Activated CD4-positive, alpha-beta T cell treated with anti-CD3 and anti-CD28 coated beads for 4 hours (primary cell): ENCODE data around the gene KRTAP12-4.
"Not testable (repeated sequence)": the region's sequence is repeated elsewhere in the genome, so short reads cannot be mapped to it uniquely, and the experiment has no call there.

Experiments used
- DNase-seq, 2 donors: peaks; one replicate each; pipeline ENCODE4 v3.0.0-alpha.2; 2020

The KRTAP12-4 gene, protein sequence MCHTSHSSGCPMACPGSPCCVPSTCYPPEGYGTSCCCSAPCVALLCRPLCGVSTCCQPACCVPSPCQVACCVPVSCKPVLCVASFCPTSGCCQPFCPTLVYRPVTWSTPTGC

DNA sequence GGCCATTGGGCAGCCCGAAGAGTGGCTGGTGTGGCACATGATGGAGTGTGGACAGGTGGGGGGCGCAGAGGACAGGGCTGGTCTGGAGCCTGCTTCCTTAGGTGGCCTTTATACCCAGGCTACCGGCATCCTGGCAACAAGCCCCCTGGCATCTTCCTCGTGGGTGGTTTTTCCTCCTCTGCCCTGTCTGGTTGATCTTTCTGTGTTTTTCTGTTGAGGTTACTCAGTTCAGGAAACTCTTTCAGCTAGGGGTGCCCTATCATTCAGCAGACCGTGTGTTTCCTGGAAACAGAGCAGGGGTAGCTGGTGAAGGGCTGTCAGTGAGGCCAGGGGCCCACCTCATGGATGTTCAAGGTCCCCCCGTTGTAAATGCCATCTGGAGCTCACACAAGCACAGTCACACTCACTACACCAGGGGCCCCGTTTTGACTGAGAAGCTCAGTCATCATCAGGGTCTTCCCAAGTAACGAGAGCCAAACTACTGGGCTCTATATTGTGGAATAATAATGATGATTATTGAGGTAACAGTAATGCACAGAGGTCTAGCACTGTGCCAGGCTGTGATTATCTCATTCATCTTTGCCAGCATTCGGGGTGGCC, at the start of gene KRTAP12-4:
KRTAP12-4 (minus strand) TSS at position 84 of the 600 bp plus-strand sequence; CDS start at position 39, 45 bp downstream.
- DNase-seq = no peak

DNA sequence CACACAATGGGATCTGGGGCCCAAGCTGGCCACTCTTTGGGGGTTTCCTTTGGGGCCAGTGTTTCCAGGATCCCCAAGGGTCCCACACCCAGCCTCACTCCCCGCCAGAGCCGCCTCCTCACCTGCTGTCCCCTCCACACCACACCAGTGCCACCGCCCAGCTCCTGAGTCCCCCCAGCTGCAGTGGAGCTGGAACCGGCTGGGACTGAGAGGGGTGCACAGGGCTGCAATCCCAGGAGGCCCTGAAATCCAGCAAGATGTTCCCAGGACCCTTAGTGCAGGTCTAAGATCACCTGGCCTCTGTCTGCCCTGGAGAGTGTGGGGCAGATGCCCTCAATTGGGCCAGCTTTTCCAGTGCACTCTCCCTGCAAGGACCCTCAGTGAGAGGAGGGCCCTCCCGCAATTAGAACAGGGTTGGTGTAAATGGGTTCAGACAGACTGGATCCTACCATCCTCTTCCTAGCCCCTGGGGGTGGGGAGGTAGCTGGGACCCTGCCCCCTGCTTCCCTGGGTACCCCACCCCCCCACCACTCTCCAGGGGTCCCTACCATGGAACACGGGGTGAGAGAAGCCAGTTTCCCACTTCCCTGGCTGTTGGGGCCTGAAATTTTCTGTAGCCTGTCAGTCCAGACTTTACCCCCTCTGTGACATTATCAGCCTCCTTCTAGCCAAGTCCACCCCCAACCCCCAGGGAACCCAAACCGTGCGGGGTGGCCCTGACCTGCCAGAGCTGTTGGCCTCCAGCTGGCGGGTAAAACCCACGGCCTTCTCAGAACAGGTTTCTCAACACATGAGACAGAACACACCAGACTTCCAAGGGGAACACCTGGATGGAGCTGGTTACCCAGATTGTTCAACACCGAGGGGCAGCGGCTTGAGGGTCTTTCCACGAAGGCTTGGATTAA, 49.5 kb upstream of the KRTAP12-4 start:
- no peak for DNase-seq

DNA sequence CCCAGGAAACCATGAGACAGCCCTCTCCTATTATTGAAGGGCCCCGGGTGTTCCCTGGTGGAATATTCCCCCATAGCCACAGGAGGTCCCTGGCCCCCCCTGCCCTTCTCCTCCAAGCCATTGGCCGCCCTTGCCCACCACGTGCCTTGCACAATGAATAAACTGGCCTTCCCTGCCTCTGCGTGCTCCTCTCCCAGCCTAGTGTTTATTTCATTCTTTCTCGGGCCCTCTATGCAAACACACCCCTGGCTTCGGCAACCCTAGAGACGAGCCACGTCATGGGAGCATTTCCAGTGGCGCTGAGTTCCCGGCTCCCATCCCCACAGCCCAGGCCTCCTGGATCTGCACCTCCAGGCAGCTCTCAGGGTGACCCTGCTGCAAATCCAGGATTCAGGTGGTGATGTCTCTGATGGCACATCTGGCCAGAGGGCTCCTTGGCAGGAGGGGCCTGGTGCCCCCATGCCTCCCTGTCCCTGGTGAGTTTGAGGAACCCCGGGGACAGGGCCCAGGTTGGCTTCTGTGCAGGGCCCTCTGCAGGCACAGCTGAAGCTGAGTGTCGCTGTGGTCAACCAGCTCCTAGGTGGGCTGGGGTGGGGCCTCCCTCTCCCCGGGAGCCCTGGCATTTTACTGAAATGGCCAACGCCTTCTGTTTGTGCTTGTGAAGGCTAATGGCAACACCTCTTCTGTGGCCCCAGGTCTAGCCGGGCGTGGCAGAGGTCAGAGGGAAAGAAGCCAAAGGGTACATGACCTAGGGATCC, 48.7 kb upstream of the KRTAP12-4 start:
- no peak for DNase-seq

DNA sequence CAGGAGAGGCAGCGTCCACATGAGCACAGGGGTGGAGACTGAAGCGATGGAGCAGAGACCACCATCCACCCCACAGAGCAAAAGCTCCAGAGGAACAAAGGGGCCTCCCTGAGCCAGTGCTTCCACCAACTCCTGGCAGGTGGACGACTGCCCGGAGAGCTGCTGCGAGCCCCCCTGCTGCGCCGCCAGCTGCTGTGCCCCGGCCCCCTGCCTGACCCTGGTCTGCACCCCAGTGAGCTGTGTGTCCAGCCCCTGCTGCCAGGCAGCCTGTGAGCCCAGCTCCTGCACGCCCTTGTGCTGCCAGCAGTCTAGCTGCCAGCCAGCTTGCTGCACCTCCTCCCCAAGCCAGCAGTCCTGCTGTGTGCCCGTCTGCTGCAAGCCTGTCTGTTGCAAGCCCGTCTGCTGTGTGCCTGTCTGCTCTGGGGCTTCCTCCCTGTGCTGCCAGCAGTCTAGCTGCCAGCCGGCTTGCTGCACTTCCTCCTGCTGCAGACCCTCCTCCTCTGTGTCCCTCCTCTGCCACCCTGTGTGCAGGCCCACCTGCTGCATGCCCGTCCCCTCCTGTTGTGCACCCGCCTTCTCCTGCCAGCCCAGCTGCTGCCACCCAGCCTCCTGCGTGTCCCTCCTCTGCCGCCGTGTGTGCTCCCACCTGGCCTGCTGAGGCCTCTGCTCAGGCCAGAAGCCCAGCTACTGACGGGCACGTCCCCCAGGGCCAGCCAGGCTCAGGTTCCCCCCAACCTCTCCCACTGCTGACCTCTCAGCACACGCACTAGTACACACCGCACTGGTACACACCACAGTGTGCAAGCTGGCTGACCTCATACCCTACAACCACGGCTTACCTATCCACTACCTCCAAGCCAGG, 47.9 kb upstream of the KRTAP12-4 start:
- DNase-seq = no peak

DNA sequence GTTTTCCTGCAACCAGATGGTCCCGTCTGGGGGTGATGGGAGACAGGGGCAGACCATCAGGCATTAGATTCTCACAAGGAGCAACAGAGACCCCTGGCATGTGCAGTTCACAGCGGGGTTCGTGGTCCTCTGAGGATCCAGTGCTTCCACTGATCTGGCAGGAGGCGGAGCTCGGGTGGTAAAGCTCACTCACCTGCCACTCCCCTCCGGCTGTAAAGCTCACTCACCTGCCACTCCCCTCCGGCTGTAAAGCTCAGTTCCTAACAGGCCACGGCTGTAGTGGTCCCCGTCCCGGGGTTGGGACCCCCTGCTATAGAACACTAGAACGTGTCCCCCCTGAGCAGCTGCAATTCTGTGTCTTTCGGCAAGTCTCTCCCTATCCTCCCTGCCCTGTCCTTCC, 47.1 kb upstream of the KRTAP12-4 start:
- DNase-seq = no peak

DNA sequence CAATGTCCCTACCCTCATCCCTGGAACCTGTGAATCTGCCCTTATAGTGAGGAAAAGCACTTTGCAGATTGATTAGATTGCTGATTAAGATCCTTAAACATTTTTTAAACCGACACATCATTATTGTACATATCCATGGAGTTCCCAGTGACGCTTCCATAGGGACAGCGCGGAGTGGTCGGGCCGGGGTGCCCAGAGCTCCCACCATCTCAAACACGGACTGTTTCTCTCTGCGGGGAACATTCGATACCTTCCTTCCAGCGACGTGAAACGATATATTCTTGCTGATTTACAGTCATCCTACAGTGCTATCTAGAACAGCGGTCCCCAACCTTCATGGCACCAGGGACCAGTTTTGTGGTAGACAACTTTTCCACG, 46.6 kb upstream of the KRTAP12-4 start:
- no peak for DNase-seq

DNA sequence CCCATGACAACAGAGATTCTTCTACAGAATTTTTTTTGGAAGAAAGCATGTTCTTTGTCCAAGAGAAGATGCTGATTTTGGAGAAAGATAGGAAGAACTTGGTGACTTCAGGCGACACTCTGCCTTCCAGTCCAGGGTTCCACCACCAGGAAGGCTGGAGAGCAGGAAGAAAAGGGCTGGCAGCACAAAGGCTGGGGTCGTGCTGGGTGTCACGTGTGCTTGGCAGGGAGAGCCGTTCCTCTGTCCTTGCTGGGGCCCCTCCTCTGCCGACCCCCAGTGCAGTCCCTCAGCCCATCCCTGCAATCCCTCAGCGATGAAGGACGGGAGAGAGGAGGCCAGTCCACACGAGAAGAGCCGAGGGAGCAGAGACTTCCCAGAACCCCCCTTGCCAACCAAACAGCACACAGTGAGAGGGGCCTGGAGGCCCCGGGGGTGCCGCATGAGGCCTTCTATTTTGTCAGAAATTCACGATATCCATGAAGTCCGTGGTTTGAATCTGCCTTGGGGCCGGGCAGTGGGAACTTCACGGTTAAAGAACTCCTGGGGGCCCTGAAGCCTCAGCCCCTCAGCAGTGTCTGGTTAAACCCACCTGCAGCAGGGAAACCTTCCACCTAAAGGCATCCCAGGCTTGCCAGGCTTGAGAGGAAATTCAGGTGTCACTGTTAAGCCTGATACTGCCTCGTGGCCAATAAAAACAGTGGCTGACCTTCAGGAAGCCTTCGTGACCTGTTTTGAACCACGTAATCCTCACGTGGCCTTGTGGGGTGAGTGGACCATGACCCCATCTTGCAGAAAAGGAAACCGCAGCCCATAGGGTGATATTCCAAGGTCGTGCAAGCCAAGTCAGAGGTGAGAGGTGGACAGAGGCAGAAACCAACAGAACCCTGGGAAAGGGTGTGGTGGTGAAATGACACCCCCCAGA, 45.9 kb upstream of the KRTAP12-4 start:
- no peak for DNase-seq

DNA sequence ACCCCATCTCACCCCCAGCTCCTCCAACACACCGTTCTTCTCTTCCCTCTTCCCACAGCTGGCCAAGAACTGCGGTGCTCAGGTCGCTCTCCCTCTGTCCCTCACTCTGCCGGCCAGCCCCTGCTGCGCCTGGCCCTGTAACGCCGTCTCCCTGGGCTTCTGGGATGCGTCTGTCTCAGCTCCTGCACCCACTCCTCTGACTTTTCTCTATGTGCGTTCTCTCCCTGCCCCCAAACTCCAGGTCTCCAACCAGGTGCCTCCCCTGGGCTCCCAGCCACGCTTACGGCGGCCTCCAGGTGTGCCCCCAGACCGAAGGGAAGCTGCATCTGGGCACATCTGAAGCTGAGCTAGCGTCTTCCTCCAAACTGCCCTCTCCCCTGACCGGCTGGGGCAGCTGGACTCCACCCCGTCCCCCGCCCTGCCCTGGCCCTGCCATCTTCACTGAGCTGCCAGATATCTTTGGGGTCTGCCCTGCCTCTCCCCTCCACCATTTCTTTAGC, 45.1 kb upstream of the KRTAP12-4 start:
- no peak for DNase-seq

DNA sequence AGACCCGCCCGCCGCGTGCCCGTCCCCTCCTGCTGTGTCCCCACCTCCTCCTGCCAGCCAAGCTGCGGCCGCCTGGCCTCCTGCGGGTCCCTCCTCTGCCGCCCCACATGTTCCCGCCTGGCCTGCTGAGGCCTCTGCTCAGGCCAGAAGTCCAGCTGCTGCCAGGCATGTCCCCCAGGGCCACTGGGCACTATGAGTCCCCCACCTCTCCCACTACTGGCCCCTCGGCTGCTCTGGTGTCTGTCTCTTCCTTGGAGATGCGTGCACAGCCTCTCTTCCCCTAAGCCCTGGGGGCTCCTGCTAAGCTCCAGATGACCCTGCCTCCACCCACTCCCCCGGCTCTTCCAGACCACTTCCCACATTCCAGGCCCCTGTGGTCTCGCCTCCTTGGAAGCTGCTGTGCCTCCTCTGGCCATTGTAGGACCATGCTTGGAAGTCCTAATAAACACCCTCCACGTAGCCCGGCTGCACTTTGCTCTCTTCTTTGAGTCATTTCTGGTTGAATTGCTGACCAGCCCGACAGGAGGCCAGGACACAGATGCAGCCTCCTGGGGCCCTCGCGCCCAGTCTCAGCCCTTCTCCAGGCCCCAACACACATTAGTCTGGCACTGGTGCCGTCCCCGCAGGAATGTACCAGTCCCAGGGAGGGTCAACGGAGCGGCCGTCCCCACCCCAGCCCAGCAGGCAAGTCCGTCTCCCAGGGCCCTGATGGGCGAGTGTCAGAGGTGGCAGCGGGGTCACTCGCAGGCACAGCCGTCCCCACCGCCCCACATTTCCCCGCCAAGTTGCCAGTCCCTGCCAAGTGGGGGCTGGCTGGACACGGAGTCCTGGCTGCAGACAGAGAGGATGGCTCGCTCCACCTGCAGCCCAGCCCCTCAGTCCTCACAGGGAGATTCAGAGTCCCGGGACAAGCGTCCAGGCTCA, 43.6 kb upstream of the KRTAP12-4 start:
- no peak for DNase-seq

DNA sequence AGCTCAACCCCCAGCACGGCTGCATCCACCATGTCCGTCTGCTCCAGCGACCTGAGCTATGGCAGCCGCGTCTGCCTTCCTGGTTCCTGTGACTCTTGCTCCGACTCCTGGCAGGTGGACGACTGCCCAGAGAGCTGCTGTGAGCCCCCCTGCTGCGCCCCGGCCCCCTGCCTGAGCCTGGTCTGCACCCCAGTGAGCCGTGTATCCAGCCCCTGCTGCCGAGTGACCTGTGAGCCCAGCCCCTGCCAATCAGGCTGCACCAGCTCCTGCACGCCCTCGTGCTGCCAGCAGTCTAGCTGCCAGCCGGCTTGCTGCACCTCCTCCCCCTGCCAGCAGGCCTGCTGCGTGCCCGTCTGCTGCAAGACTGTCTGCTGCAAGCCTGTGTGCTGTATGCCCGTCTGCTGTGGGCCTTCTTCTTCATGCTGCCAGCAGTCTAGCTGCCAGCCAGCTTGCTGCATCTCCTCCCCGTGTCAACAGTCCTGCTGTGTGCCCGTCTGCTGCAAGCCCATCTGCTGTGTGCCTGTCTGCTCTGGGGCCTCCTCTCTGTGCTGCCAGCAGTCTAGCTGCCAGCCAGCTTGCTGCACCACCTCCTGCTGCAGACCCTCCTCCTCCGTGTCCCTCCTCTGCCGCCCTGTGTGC, 42.8 kb upstream of the KRTAP12-4 start, which contains the start of gene KRTAP10-12:
KRTAP10-12 (plus strand) TSS at position 1 of the 639 bp plus-strand sequence; CDS start at position 31, 30 bp downstream.
- not testable (repeated sequence) for DNase-seq

DNA sequence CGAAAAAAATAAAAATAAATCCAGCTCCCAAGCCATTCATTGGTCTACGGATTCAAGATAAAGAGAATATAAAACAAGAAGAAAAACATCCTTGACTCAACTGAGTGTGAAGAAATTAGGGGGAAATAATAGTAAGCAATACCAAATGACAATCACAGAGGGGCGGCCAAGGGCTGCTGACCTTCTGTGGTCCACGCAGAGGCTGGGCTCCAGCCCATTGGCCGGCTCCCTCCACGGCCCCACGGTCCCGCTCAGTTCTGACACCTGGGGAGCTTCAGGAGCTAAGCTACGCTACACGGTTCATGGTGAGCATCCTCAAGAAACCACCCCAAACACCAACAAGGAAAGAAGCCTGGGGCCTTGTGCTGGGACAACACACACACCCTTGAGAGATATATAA, 42.1 kb upstream of the KRTAP12-4 start:
- DNase-seq = no peak

DNA sequence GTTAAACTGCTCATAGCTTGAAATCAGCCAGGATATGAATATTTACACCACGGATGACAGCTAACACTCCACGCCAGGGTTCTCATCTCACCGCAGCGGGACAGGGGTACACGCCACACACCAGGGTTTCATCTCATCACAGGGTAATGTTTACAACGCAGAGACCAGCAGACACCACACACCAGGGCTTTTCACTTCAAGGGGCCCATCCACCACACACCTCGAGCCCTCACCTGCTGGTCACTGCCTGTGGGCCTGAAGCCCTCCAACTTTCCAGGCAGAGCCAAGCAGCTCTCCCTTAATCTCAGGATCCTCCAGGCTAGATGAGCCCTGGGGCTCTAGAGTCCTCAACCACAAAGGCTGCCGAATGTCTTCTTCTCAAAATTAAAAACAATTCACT, 41.2 kb upstream of the KRTAP12-4 start:
- DNase-seq = no peak

DNA sequence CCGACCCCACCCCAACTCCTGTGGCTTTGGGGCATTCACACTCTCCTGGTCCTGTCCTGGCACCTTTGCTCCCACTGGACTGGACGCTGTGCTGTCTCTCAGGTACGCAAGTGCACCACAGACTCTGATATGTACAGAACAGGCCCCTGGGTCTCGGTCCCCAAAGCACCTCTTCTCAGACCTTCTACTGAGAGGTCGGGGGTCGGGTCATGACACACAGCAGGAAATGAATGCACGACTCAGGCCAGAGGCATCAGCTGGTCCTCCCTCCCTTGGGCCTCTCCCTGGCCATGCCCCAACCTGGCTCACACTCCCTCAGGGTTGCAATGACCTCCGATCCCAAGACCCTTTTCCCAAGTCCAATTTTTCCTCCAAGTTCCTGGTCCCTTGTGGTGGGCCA, 40.7 kb upstream of the KRTAP12-4 start:
- DNase-seq = no peak

DNA sequence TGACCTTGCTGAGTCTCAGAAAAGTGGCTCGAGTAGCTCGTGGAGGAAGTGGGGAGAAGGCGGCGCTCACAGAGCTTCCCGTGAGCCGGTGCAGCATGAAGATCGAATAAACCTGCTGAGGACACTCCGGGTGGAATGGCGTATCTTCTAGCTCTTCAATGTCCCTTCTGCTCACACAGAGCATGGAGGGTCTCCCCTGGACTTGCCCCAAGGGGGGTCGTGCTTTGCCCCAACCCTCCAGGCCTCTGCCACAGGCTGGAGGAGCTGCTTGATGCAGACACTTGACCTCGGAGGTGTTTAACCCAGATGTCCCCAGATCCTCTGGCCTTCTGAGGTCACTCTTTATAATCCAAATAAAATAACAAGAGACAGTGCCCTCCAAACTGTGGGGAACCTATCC, 40.3 kb upstream of the KRTAP12-4 start:
- DNase-seq = no peak

DNA sequence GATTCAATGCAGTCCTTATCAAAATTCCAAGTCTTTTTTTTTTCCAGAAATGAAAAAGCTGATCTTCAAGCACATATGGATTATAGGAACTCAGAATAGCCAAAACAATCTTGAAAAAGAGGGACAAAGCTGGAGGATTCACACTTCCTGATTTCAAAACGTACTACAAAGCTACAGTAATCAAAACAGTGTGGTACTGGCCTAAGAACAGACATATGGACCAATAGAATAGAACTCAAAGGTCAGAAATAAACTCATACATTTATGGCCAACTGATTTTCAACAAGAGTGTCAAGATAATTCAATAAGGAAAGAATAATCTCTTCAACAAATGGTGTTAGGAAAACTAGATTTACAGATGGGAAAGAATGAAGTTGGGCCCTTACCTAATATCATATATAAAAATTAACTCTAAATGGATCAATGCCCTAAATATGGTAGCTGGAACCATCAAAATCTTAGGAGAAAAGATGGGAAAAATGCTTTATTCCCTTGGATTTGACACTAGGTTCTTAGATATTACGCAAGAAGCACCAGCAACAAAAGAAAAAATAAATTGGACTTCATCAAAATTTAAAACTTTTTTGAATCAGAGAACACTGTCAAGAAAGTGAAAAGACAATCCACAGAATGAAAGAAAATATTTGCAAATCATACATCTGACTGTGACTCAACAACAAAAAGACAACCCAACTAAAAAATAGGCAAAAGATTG, 38.5 kb upstream of the KRTAP12-4 start:
- DNase-seq = no peak

DNA sequence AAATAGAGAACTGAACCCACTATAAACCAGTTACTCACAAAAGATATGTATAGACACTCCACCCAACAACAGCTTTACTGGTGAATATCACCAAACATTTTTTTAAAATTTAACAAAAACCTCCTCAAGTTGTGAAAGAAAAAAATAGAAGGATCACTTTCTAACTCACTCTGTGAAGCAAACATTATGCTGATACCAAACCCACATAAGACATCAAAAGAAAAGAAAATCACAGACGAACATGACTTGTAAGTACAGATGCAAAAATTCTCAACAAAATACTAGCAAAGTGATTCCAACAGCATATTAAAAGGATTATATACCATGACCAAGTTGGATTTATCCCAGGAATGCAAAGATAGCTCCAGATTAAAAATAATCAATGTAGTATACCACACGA, 37.2 kb upstream of the KRTAP12-4 start:
- DNase-seq = no peak

DNA sequence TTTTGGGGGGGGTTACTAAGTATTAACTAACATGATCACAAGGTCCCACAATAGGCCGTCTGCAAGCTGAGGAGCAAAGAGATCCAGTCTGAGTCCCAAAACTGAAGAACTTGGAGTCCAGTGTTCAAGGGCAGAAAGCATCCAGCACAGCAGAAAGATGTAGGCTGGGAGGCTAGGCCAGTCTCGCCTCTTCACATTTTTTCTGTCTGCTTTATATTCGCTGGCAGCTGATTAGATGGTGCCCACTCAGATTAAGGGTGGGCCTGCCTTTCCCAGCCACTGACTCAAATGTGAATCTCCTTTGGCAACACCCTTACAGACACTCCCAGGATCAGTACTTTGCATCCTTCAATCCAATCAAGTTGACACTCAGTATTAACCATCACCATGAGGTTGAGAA, 35.3 kb upstream of the KRTAP12-4 start:
- DNase-seq = not testable (repeated sequence)

DNA sequence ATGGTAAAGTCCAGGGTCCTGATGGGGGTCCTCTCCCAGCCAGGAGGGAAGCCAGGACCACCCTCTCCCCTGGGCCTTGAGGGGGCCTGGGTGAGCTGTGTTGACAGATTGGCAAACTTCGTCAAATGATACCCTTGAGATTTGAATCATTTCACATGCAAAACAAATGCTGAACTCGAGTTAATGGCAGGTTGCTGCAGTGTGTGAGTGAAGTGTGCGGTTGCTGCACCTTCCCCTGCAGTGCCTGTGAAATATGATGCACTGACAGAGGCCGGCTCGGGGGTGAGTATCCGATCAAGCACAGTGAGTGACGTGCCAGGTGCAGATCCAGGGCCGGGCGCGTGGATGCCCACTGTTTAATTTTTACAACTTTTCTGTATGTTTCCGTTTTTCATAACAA, 33.2 kb upstream of the KRTAP12-4 start:
- no peak for DNase-seq
